ENCODE data around the gene PTPRA. TPM values are rescaled to one million over a fixed set of nuclear protein-coding genes. Genes with fewer than 3 reads are reported as not detected.
A peak's percentile ranks its signal among the peaks of the same experiment; 100 is the strongest.

The PTPRA gene
- total and polyA plus RNA-seq, 2 of the 13 experiments (the other 11 are each of a cell fraction or from before 2014, with no cell fraction given), result 47.2 to 127 TPM

- TF ChIP-seq PRDM10 (CRISPR knock-in tag; IDR thresholded peaks at IDR 0.05; ENCODE audit: low read depth) (no peak), ZFP41 (CRISPR knock-in tag; IDR thresholded peaks at IDR 0.05; ENCODE audit: borderline replicate concordance) (no peak), RXRA (CRISPR knock-in tag; IDR thresholded peaks at IDR 0.05) (peak; percentile 89), HOXA3 (CRISPR knock-in tag; IDR thresholded peaks at IDR 0.05) (no peak), NFAT5 (CRISPR knock-in tag; IDR thresholded peaks at IDR 0.05) (no peak), JARID2 (CRISPR knock-in tag; IDR thresholded peaks at IDR 0.05; ENCODE audit: insufficient replicate concordance) (no peak), SMARCE1 (IDR thresholded peaks at IDR 0.05; ENCODE audit: borderline replicate concordance) (no peak), ZNF136 (CRISPR knock-in tag; IDR thresholded peaks at IDR 0.05; ENCODE audit: low read depth) (no peak), MATR3 (CRISPR knock-in tag; IDR thresholded peaks at IDR 0.05) (no peak), MEF2D (CRISPR knock-in tag; IDR thresholded peaks at IDR 0.05) (no peak), MZF1 (CRISPR knock-in tag; IDR thresholded peaks at IDR 0.05; ENCODE audit: borderline replicate concordance) (no peak), ZNF496 (CRISPR knock-in tag; IDR thresholded peaks at IDR 0.05; ENCODE audit: insufficient replicate concordance) (no peak), ZNF816 (CRISPR knock-in tag; IDR thresholded peaks at IDR 0.05; ENCODE audit: borderline replicate concordance) (no peak), ZBTB34 (CRISPR knock-in tag; IDR thresholded peaks at IDR 0.05) (no peak), PRDM15 (CRISPR knock-in tag; IDR thresholded peaks at IDR 0.05) (no peak), NFYB (CRISPR knock-in tag; IDR thresholded peaks at IDR 0.05) (no peak)
Measured at GRCh38 chr20:3080939-3081388, 207.7 kb downstream of the PTPRA start (continued).
